GM18505 (cell line): ENCODE measurements around the gene PLPPR2.

Source experiments
- ATAC-seq: cut with Tn5 transposase; IDR thresholded peaks from one replicate; pipeline ENCODE4 v1.9.1; 2021; ENCODE audit not compliant: unreplicated experiment
- POLR2A ChIP-seq: IDR thresholded peaks from 4 replicates; pipeline ENCODE4 v1.6.1; 2011; ENCODE audit warnings: borderline replicate concordance; ENCODE audit not compliant: insufficient read depth, insufficient read length; ENCODE audit errors: extremely low read depth

Gene PLPPR2

GRCh38 chr19:11356074-11356397, 804 bp downstream of the PLPPR2 start:
- no peak for ATAC-seq
- no peak for TF ChIP-seq POLR2A

GRCh38 chr19:11356676-11357550, 1.7 kb downstream of the PLPPR2 start:
- no peak for TF ChIP-seq POLR2A
- no peak for ATAC-seq

- no peak for TF ChIP-seq POLR2A
- no peak for ATAC-seq
Observed at GRCh38 chr19:11359421-11359820, 4.2 kb downstream of the PLPPR2 start.

- no peak for TF ChIP-seq POLR2A
- ATAC-seq = no peak
Observed at GRCh38 chr19:11361037-11361770, 6.0 kb downstream of the PLPPR2 start.

- no peak for ATAC-seq
- no peak for TF ChIP-seq POLR2A
Observed at GRCh38 chr19:11361771-11362731, 6.8 kb downstream of the PLPPR2 start.

- ATAC-seq = no peak
- no peak for TF ChIP-seq POLR2A
Observed at GRCh38 chr19:11363881-11364280, 8.6 kb downstream of the PLPPR2 start.

GRCh38 chr19:11364296-11364904, 9.2 kb downstream of the PLPPR2 start:
- ATAC-seq = no peak
- no peak for TF ChIP-seq POLR2A

- no peak for ATAC-seq
- no peak for TF ChIP-seq POLR2A
Observed at GRCh38 chr19:11364935-11365334, 9.7 kb downstream of the PLPPR2 start.

- ATAC-seq = no peak
- TF ChIP-seq POLR2A = no peak
Observed at GRCh38 chr19:11365557-11366117, 10.4 kb downstream of the PLPPR2 start.

- TF ChIP-seq POLR2A = no peak
Observed at GRCh38 chr19:11367528-11367927, 12.3 kb downstream of the PLPPR2 start.

GRCh38 chr19:11370744-11371143, 15.5 kb downstream of the PLPPR2 start:
- TF ChIP-seq POLR2A = no peak
- ATAC-seq = no peak

More at GRCh38 chr19:11367528-11367927, 12.3 kb downstream of the PLPPR2 start:
- no peak for ATAC-seq

GRCh38 chr19:11373166-11373884, 18.1 kb downstream of the PLPPR2 start:
- no peak for ATAC-seq
- TF ChIP-seq POLR2A = no peak
